GM19099 (cell line): ENCODE results near the gene RPS8.
A peak's percentile ranks its signal among the peaks of the same experiment; 100 is the strongest.

Source experiments
- POLR2A ChIP-seq: IDR thresholded peaks from 3 replicates; pipeline ENCODE4 v1.6.1; 2011; ENCODE audit warnings: low read depth; ENCODE audit not compliant: insufficient read length; ENCODE audit errors: extremely low read depth

RPS8 gene

GRCh38 chr1:44775078-44775929 is at the start of gene RPS8:
Gene RPS8 (plus strand): TSS chr1:44775540. CDS start chr1:44775597, 57 bp downstream.
- peak; percentile 99 for TF ChIP-seq POLR2A

GRCh38 chr1:44730741-44731512 is 44.4 kb upstream of the RPS8 start, which contains the start of gene RNU5D-1:
Gene RNU5D-1 (minus strand): TSS chr1:44731170.
- peak; percentile 98 for TF ChIP-seq POLR2A

- TF ChIP-seq POLR2A: no peak
Measured at GRCh38 chr1:44733365-44733764, 42.0 kb upstream of the RPS8 start.

GRCh38 chr1:44733784-44734183 is 41.6 kb upstream of the RPS8 start:
- no peak for TF ChIP-seq POLR2A

- no peak for TF ChIP-seq POLR2A
Measured at GRCh38 chr1:44735992-44736391, 39.3 kb upstream of the RPS8 start.

GRCh38 chr1:44739307-44740178 is 35.8 kb upstream of the RPS8 start, which contains the start of gene KIF2C:
Gene KIF2C (plus strand): TSS chr1:44739837. CDS start chr1:44739933, 96 bp downstream.
- peak; percentile 95 for TF ChIP-seq POLR2A

- no peak for TF ChIP-seq POLR2A
Measured at GRCh38 chr1:44740179-44740617, 35.1 kb upstream of the RPS8 start.

- no peak for TF ChIP-seq POLR2A
Measured at GRCh38 chr1:44743211-44743610, 32.1 kb upstream of the RPS8 start.

GRCh38 chr1:44747878-44748277 is 27.5 kb upstream of the RPS8 start:
- no peak for TF ChIP-seq POLR2A

GRCh38 chr1:44757420-44757819 is 17.9 kb upstream of the RPS8 start:
- TF ChIP-seq POLR2A: no peak

- no peak for TF ChIP-seq POLR2A
Measured at GRCh38 chr1:44759077-44759476, 16.3 kb upstream of the RPS8 start.

GRCh38 chr1:44760876-44761275 is 14.5 kb upstream of the RPS8 start:
- TF ChIP-seq POLR2A: no peak

GRCh38 chr1:44775930-44776729 is 790 bp downstream of the RPS8 start:
- TF ChIP-seq POLR2A: no peak

GRCh38 chr1:44776730-44777068 is 1.4 kb downstream of the RPS8 start:
- TF ChIP-seq POLR2A: no peak
